Glomerular visceral epithelial cell (primary cell): ENCODE data around the gene GABPA.

ENCODE experiments used
- DNase-seq: peaks from one replicate; pipeline ENCODE4 v3.0.0-alpha.2; 2016; ENCODE audit errors: extremely low spot score

The GABPA gene

DNA sequence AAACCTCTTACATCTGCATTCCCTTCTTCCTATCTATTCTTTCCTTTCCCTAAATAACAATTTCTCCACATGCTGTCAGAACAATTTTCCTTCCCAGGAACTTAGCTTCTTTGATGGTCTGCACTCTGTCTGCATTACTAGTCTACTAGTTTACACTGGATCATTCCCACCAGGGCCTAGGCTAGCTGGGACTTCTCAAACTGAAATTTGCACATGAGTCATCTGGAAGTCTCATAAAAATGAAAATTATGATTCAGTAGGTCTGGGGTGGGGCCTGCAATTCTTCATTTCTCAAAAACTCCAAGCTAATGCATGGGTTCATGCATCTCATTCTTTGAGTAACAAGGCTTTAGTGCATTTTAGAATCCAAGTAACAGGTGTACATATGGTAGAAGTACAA lies 74.2 kb downstream of the GABPA start:
- no peak for DNase-seq

DNA sequence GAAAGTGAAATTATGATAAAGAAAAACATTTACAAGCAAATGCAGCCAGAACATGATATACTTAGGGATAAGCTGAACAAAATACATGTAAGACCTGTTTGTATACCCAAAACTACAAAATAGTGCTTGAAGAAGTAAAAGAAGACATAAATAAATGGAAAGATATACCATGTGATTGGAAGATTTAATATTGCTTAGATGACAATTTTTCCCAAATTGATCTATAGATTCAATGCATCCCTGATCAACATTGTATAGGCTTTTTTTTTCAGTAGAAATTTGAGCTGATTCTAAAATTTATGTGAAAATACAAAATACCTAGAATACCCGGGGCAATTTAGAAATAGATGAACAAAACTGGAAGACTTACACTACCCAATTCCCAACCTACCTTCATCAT lies 76.4 kb downstream of the GABPA start:
- no peak for DNase-seq

DNA sequence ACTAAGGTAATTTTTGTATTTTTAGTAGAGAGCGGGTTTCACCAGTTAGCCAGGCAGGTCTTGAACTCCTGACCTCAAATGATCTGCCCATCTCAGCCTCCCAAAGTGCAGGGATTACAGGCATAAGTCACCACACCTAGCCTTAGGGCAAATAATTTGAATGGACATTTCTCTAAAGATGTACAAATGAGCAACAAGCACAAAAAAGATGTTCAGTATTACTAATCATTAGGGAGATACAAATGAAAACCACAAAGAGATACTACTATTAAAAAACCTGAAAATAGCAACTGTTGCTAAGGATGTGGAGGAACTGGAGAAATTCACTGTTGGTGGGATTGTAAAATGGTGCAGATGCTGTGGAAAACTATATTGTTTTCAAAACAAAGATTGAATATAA lies 79.1 kb downstream of the GABPA start:
- no peak for DNase-seq

DNA sequence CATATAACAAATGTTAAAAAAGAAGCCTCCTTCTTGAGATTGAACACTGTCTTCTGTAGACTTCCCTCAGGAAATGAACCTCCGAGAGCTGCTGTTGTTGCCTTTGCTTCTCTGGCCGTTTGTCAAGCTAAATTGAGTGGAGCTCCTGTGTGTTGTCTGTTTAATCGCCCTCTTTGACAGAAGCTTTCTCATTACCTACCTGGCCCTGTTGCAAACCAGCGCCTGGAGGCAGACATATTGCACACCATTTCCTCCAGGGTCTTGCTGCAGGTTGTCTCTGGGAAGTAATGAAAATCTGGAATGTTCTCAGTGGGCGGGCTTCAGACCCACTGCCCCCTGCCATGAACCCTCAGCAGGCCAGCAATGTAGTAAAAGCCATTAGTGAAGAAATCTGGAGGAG lies 83.3 kb downstream of the GABPA start:
- no peak for DNase-seq

DNA sequence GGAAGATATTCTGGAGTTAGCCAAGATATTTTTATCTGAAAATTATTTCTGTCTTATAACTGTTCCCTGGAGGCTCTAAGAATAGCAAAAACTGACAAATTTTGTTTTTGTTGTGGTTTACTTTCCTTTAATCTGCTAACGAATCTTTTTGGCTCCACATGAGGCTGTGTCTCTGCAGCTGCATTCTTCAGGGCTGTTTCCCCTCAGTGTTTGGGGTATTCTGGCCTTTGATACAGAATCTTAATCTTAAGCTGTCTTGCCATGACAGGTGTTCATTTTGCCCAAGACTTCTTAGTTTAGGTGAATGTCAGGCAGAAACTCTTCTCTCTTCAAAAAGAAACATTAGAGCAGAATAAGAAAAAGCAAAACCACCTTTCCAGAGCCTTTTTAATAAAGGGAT lies 83.8 kb downstream of the GABPA start:
- DNase-seq = no peak
